ENCODE results near the gene HOTAIR. TPM values are rescaled to one million over a fixed set of nuclear protein-coding genes. Genes with fewer than 3 reads are reported as not detected.

The HOTAIR gene
- total RNA-seq, 1 donor from 2014 or later = 1.4 TPM

GRCh38 chr12:54002278-54002914 is 27.6 kb upstream of the HOTAIR start:
- H3K4me1 Mint-ChIP-seq (ENCODE audit: unreplicated experiment) = peaks cover 15% of the 10 kb centered on the region
- peaks cover 38% of the 10 kb centered on the region for H3K27me3 Mint-ChIP-seq (ENCODE audit: unreplicated experiment)
- peak overlapping the region; percentile 3 for H3K27ac Mint-ChIP-seq (ENCODE audit: unreplicated experiment)
- no peaks in the 10 kb centered on the region for H3K9me3 Mint-ChIP-seq (ENCODE audit: unreplicated experiment)
- no peak overlapping the region for H3K4me3 Mint-ChIP-seq (ENCODE audit: unreplicated experiment)
- no peak for DNase-seq (ENCODE audit: low spot score)
- H3K36me3 Mint-ChIP-seq (ENCODE audit: low read depth, unreplicated experiment) = no peaks in the 10 kb centered on the region
- no peak for TF ChIP-seq CTCF (IDR thresholded peaks at IDR 0.05; ENCODE audit: unreplicated experiment)

- Mint-ChIP-seq H3K4me3 (ENCODE audit: unreplicated experiment) (no peak overlapping the region), H3K9me3 (ENCODE audit: unreplicated experiment) (no peaks in the 10 kb centered on the region), H3K27me3 (ENCODE audit: unreplicated experiment) (peaks cover 35% of the 10 kb centered on the region), H3K4me1 (ENCODE audit: unreplicated experiment) (peaks cover 15% of the 10 kb centered on the region), H3K36me3 (ENCODE audit: low read depth, unreplicated experiment) (no peaks in the 10 kb centered on the region), H3K27ac (ENCODE audit: unreplicated experiment) (no peak overlapping the region)
- TF ChIP-seq CTCF (IDR thresholded peaks at IDR 0.05; ENCODE audit: unreplicated experiment) = no peak
- no peak for DNase-seq (ENCODE audit: low spot score)
Measured at GRCh38 chr12:54001283-54002187, 26.8 kb upstream of the HOTAIR start.

- no peaks in the 10 kb centered on the region for H3K9me3 Mint-ChIP-seq (ENCODE audit: unreplicated experiment)
- H3K4me1 Mint-ChIP-seq (ENCODE audit: unreplicated experiment) = peaks cover 11% of the 10 kb centered on the region
- no peak within 1 kb of the TSS for H3K27ac Mint-ChIP-seq (ENCODE audit: unreplicated experiment)
- no peaks in the 10 kb centered on the region for H3K36me3 Mint-ChIP-seq (ENCODE audit: low read depth, unreplicated experiment)
- peak within 1 kb of the TSS; percentile 67 for H3K4me3 Mint-ChIP-seq (ENCODE audit: unreplicated experiment)
- no peak for DNase-seq (ENCODE audit: low spot score)
- TF ChIP-seq CTCF (IDR thresholded peaks at IDR 0.05; ENCODE audit: unreplicated experiment) = no peak
- H3K27me3 Mint-ChIP-seq (ENCODE audit: unreplicated experiment) = peaks cover 30% of the 10 kb centered on the region
Measured at GRCh38 chr12:54000116-54001114, 25.7 kb upstream of the HOTAIR start, which contains the start of gene HOXC9. Gene HOXC9 (plus strand): TSS chr12:54000161. CDS start chr12:54000189, 28 bp downstream.

- H3K4me1 Mint-ChIP-seq (ENCODE audit: unreplicated experiment) = peaks cover 10% of the 10 kb centered on the region
- H3K27ac Mint-ChIP-seq (ENCODE audit: unreplicated experiment) = no peak overlapping the region
- no peaks in the 10 kb centered on the region for H3K9me3 Mint-ChIP-seq (ENCODE audit: unreplicated experiment)
- peaks cover 34% of the 10 kb centered on the region for H3K27me3 Mint-ChIP-seq (ENCODE audit: unreplicated experiment)
- DNase-seq (ENCODE audit: low spot score) = no peak
- peak overlapping the region; percentile 67 for H3K4me3 Mint-ChIP-seq (ENCODE audit: unreplicated experiment)
- no peaks in the 10 kb centered on the region for H3K36me3 Mint-ChIP-seq (ENCODE audit: low read depth, unreplicated experiment)
- no peak for TF ChIP-seq CTCF (IDR thresholded peaks at IDR 0.05; ENCODE audit: unreplicated experiment)
Measured at GRCh38 chr12:53999559-54000115, 24.9 kb upstream of the HOTAIR start.
